Measurements from ENCODE around the gene MAP2K1.

- TF ChIP-seq CTCF (IDR thresholded peaks at IDR 0.05; ENCODE audit: insufficient read depth, low read depth, low read length): no peak
- no peak for TF ChIP-seq EZH2 (IDR thresholded peaks at IDR 0.05; ENCODE audit: insufficient read depth, low read length)
These were observed 53.8 kb downstream of the MAP2K1 start for GRCh38 chr15:66440501-66440900.
